GM04503 (cell line): ENCODE results near the gene MADCAM1.

Experiments
- DNase-seq: peaks from one replicate; pipeline ENCODE4 v3.0.0-alpha.2; 2012; ENCODE audit warnings: low read depth

Gene MADCAM1

GRCh38 chr19:488505-489417 lies 7.5 kb upstream of the MADCAM1 start:
- peak; percentile 56 for DNase-seq

DNA sequence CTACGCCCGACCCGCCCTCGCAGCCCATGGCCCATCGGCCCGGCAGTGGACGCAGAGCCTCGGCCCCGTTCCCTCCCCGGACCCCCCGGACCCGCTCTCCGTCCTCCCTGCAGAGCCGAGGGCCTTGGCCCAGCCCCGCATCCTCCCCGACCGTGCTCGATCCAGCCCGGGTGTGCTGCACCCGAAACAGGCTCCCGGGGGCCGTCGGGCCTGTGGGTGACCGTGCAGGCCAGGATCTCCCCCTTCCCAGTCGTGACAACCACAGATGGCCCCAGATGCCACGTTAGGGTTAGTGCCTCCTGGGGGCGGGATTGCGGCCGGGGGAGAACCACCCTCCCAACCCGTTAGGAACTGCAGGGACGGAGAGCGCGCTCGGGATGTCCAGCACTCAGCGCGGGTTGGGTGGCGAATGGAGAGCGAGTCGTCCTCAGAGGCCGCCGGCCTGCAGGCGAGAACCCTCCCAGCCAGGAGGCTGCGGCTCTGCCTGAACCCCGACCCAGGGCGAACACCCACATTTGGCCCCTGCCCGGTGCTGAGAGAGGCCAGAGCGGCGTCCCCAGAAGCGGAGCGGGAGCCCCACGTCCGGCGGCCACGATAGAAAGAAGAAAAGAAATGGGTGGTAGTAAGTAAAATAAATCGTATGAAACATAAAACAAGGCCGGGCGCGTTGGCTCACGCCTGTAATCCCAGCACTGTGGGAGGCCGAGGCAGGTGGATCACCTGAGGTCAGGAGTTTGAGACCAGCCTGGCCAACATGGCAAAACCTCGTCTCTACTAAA lies 6.7 kb upstream of the MADCAM1 start:
- DNase-seq, result peak; percentile 22

DNA sequence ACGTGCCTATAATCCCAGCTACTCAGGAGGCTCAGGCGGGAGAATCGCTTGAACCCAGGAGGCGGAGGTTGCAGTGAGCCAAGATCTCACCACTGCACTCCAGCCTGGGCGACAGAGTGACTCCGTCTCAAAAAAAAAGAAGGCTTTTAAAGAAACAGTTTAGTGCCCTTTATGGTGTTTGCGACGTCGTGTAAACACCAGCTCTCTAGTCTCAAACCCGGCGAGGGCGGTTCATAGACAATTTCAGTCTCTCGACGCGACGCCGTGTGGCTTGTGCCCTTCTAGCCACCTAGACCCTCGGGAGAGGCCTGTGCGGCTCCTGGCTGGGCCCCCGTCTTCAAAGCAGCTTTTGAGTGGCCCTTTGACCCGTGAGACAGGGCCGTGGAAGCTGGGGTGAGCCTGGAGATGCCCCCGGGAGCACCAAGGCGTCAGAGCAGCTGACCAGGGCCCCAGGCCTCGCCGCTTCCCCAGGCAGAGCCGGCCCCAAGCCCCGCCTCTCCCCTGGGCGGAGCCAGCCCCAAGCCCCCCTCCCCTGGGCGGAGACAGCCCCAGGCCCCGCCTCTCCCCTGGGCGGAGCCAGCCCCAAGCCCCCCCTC lies 5.0 kb upstream of the MADCAM1 start:
- DNase-seq, result no peak

- no peak for DNase-seq
Observed at GRCh38 chr19:492091-492531, 4.2 kb upstream of the MADCAM1 start.

DNA sequence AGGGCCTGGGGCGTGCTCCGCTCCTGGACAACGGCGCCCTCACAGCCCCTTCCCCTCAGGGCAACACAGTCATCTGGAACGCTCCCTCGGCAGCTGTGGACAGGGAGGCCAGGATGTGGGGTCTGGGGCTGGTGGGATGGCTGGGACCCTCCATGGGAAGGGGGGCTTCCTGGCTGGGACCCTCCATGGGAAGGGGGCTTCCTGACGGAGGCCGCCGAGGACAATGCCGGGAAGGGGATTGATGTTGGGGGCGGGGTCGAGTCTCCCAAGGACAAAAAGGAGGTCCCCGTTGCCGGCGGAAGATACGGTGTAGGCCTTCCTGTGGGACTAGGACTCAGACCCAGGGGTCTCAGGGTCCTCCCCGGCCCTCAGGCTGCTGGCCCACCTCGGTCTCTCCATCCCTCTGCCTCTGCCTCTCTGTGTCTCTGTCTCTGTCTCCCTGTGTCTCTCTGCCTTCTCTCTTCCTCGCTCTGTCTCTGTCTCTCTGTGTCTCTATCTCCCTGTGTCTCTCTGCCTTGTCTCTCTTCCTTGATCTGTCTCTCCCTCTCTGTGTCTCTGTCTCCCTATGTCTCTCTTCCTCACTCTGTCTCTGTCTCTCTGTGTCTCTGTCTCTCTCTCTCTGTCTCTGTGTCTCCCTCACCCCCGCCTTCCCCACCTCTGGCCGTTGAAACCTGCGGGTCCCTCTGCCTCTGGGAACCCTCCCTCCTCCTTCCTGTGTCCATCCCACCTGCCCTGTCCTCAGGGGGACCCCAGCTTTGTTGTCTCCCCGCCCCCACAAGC lies 2.7 kb upstream of the MADCAM1 start:
- no peak for DNase-seq

DNA sequence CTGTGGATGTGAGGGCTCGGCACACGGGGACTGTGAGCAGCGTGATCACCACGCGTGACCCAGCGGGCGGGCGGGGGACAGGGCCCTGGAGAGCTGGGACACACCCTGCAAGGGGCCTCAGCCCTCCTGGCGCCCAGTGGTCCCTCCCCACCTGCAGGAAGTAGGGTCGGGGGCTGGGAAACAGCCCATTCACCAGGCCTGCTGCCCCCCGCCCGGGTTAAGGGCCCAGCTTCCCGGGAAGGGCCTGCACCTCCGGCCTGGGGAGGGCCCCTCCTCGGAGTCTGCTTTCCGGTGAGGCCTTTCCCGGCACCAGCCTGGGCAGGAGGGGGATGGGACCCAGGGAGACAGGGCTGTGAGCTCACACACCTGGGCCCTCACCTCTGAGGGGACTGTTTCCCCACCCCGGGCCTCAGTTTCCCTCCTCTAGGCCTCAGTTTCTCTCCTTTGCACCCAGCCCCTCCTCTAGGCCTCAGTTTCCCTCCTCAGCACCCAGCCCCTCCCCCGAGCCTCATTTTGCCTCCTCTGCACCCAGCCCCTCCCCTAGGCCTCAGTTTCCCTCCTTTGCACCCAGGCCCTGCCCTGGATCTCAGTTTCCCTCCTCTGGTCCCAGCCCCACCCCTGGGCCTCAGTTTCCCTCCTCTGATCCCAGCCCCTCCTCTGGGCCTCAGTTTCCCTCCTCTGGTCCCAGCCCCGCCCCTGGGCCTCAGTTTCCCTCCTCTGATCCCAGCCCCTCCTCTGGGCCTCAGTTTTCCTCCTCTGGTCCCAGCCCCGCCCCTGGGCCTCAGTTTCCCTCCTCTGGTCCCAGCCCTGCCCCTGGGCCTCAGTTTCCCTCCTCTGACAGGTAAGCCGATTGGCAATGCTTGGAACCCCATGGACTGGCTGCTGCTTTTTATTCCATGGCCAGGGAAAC lies 1.9 kb upstream of the MADCAM1 start:
- DNase-seq, result no peak

- DNase-seq, result no peak
Observed at GRCh38 chr19:495081-495401, 1.2 kb upstream of the MADCAM1 start.

GRCh38 chr19:495402-496111 lies 729 bp upstream of the MADCAM1 start:
- no peak for DNase-seq

GRCh38 chr19:496986-497385 lies 700 bp downstream of the MADCAM1 start:
- no peak for DNase-seq

DNA sequence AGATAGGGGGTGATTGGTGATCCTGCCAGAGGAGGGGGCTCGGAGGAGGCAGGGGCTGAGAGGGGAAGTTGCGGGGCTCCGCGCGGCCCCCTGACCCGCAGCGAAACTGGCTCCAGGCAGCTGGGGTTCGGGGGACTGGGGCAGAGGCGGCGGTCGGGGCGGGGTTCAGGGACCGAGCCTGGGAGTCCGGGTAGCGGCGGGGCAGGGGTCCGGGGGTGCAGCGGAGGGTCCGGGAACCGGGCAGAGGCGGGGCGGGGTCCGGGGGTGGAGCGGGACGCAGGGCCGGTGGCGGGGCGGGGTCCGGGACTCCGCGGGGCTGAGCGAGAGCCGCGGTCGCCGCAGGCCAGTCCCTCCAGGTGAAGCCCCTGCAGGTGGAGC lies 1.2 kb downstream of the MADCAM1 start:
- no peak for DNase-seq

- DNase-seq, result no peak
Observed at GRCh38 chr19:497869-498510, 1.7 kb downstream of the MADCAM1 start.

- DNase-seq, result no peak
Observed at GRCh38 chr19:498511-498891, 2.2 kb downstream of the MADCAM1 start.

DNA sequence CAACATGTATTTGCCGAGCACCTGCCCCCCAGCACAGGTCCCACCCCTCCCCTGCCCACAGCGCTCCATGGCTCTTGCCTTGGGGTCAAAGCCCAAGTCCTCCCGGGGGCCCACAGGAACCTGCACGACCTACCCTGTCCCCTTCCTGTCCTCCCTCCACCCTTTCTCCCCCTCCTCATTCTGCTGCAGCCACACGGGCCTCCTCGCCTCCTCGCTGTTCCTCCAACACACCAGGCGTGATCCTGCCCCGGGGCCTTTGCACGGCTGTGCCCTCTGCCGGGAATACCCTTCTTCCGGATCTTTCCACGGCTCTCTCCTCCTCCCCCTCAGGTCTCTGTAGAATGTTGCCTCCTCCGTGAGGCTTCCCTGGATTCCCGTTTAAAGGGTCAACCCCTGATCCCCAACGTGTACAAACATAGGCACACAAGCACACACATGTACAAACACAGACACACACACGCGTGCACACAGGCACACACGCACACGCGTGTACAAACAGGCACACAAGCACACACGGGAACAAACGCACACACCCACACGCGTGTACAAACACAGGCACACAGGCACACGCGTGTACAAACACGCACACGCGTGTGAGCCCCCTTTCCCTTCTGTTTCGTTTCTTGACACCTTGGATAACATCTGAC lies 2.8 kb downstream of the MADCAM1 start:
- DNase-seq, result no peak

GRCh38 chr19:501646-502045 lies 5.4 kb downstream of the MADCAM1 start:
- DNase-seq, result no peak

GRCh38 chr19:504616-505015 lies 8.3 kb downstream of the MADCAM1 start:
- no peak for DNase-seq

- peak; percentile 100 for DNase-seq
Observed at GRCh38 chr19:506404-507285, 10.4 kb downstream of the MADCAM1 start.

DNA sequence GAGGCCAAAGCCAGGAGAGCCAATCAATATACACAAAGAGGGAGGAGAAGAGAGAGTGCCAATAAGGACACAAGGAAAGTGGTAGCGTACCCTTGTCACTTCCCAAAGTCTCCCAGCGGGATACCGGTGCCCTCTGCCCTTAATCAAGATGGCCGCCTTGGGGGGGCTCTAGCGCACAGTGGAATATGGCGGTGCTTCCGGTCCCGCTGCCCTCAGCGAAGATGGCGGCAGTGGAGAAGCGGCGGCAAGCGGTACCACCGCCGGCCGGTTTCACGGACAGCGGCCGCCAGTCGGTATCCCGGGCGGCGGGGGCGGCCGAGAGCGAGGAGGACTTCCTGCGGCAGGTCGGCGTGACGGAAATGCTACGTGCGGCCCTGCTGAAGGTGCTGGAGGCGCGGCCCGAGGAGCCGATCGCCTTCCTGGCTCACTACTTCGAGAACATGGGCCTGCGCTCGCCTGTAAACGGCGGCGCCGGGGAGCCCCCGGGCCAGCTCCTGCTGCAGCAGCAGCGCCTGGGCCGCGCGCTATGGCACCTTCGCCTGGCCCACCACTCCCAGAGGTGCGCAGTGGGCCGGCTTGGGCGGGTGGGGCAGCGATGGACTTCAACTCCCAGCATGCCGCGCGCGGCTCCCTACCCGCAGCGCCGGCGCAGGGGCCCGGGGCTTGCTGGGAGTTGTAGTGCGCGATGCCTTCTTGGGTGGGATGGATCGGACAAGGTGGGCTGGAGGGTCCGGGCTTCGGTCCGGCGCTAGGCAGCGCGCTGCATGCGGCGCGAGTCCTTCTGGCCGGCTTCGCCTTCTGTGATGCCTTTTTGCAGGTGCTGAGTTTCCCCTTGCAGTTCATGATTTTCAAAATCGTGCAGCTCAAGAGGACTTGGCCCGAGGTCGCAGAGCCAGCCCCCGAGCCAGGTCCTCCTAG lies 11.3 kb downstream of the MADCAM1 start, which contains the start of gene TPGS1:
Gene TPGS1, plus strand, starts transcription at position 212 of the 918 bp plus-strand sequence. Its CDS starts 10 bp downstream, at position 222.
- DNase-seq, result no peak
